GM19395 (cell line): ENCODE measurements around the gene ST6GALNAC2.
"Not testable (repeated sequence)": the region's sequence is repeated elsewhere in the genome, so short reads cannot be mapped to it uniquely, and the experiment has no call there.

Experiments
- ATAC-seq: cut with Tn5 transposase; IDR thresholded peaks from one replicate; pipeline ENCODE4 v1.9.1; 2021; ENCODE audit warnings: mild to moderate bottlenecking, moderate library complexity; ENCODE audit not compliant: unreplicated experiment

ST6GALNAC2 gene

DNA sequence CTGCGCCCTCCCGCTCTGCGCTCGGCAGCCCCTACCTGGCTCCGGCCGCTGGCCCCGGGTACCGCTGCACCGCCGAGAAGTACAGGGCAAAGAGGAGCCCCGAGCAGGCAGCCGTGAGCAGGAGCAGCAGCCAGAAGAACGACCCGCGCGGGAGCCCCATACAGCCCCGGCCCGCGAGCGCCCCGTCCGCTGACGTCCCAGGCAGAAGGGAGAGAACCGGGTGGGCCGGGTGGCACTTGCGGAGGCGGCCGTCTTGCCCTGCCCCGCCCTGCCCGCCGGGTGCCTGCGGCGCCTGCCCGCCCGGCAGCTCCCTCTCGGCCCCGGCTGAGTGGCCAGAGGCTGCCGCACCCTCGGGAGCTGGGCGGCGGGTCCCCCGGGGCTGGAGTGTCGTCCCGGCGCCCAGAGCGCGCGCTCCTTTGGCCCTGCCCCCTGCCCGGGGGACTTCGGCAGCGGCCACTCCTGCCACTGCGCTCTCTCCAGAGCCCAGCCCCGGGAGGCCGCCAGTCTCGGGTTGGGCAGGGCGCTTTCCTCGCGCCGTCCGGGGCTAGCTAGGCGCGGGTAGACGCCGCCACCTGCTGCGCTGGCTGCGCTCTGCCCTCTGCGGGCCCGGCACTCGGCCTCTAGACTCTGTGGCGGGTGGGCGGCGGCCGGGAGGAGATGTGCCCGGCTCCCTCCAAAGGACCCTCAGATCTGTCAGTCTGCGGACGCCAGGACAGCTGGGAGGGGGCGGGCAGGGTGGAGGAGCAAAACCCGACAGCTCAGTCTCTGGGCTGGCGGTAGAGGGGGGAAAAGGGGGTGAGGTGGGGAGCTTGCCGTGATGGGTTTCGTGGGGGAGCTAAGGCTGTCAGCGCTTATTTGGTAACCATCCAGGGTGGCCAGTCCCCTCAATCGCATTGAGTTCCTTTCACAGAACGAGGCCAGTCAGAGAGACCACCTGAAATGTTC lies at the start of gene ST6GALNAC2:
TSS of gene ST6GALNAC2 (minus strand) at position 212 of the 945 bp plus-strand sequence. CDS start at position 160, 52 bp downstream.
- no peak for ATAC-seq

DNA sequence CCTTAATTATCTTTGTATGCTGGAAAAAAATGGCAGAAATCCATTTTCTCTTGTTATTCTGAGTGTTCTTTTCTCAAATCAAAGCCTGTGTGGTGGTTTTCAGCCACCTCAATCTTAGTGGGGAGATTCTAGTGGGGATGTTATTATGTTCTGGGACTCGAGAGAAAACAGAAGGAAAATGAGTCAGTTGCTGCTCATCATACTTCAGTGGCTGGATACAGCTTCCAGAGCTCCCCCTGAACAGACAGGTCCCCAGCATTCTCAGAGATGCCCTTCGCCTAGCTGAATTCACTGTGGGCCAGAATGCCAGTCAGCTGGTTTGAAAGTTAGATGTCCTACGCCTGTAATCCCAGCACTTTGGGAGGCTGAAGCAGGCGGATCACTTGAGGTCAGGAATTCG lies 49.4 kb upstream of the ST6GALNAC2 start:
- no peak for ATAC-seq

DNA sequence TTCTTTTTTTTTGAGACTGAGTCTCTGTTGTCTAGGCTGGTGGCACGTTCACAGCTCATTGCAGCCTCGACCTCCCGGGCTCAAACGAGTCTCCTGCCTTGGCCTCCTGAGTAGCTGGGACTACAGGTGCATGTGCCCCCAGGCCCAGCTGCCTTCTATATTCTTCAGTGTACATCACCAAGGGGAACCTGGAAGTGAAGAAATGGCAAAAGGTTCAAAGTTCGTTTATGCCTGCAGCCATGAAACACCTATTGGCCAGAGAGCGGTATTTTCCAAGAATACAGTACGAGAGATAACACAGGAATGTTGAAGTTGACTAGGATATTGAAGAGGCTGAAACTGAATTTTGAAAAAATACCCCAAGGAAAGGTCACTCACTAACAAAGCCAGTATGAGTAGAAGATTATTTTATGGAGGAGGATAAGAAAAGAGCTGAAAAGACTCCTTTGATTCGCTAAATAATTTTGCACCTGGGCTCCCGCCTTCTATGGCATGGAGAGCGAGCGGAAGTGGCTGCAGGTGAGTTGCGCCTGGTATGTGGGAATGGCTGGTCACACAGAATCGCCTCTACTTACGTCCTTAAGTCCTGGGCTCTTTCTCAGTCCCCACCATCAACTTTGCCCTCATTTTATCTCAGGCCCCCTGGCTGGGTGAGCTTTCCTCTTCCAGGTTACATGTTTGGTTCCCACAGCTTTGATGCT lies 48.1 kb upstream of the ST6GALNAC2 start:
- no peak for ATAC-seq

DNA sequence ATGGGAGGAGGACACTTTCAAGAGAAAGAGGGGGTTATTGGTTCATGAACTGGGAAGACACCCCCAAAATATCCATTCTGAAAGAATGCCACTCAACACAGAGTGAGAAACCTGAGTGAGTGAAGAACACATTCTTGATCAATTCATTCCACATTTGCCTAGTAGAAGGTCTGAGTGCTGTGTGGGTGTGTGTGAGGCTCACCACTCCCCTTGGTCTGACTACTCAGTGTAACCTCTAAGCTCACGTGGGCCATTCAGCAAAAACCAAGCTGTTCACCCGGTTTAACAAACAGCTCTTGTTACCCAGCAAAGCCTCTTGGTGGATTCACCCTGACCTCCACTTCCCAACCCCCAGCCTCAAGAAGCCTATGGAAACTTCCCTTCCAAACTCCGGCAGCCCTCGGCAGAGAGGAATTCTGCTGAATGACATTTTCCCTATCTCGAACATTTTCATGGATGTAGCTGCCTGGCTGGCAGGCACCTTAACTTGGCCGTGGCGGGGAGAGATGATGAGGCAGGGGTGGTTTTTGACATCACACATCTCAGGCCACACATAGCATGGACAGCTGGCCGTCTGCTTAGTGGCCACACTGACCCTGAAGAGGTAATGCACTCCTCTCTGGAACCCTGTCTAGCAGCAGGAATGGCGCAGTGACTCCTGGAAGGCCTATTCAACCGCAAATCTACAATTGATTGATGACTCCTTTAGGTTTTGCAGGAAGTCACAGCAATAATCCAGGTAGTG lies 46.3 kb upstream of the ST6GALNAC2 start:
- no peak for ATAC-seq

DNA sequence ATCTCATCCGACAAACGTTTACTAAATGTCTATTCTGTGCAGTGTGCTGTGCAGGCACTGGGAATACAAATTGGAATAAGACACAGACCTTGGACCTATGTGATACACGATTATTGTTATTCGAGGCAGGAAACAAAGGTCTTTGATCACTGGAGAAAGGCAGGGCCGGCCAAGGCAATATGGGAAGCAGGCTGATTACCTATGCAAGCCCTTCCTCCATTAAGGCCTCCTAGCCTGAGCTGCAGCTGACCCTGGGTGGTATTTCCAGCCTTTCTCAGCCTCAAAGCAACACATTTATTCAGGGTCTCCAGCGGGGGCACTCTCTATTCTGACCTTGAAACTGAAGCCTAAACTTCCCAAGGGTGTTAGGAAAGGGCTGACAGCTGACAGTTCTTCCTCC lies 44.5 kb upstream of the ST6GALNAC2 start:
- ATAC-seq = no peak

DNA sequence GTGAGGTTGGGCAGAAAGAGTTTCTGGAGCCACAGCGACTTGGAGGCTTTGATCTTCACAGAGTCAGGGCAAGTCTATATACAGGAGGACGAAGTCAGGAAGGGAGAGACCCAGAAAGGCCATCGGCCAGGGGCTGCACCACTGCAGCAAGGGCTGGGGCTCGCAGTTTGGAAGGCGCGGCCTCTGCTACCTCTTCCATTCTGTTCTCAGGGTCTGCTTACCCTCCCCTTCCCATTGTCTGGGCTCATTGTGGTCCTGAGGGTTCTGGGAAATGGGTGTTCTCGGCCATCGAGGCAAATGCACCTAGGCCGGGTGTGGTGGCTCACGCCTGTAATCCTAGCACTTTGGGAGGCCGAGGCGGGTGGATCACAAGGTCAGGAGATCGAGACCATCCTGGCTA lies 41.9 kb upstream of the ST6GALNAC2 start:
- ATAC-seq = no peak

DNA sequence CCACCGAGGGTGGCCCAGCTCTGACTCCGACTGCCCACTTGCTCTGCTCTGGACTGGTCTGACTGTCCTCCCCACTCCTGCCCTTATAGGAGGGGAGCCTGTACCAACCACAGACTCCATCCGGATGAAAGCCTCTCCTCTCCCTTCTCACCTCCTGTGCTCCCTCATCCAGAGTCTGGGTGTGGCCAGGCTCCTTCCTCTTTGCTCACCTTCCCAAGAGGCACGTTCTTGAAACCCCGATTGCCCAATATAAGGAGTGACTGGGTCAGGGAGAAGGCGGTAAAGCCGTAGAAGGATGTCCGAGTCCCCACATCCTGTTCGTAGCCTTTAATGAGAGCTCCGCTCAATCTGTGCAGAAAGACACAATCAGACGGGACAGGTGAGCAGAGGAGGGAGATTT lies 40.8 kb upstream of the ST6GALNAC2 start:
- ATAC-seq = no peak

DNA sequence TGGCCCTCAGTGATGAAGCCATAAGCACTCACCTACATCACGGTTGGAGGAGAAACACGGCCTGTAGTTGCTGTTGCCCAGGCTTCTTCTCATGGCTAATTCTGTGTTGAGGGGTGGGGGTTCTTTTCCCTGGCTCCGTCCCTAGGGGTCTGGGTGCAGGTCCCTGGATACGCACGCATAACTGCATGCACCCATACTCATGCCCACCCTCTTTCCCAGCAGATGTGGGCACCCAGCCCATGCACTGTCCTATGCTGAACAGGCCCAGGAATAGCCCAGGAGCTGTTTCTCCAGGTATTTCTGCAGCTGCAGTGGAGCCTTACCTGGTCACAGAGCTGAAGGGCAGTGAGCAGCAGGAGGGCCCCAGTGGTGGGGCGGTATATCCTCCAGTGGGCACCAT lies 39.8 kb upstream of the ST6GALNAC2 start:
- ATAC-seq = no peak

DNA sequence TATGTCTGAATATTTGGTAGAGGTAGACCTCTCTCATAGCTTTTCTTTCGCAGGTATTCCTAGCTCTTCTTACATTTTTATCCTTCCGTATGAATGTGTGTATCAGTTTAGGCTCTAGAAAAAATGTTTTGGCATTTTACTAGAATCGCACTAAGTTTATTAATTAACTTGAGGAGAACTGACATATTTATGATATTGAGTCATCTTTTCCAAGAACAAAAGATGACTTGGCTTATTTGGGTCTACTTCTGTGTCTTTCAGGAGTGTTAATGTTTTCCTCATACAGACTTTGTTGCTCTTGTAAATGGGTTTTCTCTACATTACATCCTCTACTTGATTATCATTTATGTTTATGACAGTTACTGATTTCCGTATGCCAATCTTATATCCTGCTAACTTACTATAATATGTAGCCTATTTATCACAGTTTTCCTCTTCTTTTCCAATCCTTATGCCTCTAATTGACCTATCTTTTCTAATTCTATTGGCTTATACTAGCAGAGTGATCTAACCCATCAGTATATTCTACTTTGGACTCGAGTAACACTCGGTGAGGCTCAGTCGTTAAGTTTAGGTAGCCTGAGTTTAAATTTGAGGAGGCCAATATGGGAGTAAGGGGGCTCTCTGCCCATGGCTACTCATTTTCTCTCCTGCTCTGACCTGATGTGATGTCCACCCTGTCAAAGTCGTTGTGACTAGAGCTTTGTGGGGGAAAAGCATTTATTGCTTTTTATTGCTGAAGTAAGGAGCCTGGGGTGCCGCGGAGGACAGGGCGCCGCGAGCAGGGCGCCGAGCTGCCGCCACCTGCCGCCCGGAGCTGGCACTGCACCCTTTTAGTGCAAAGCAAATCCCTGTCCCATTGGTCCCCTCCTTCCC lies 37.8 kb upstream of the ST6GALNAC2 start:
- no peak for ATAC-seq

DNA sequence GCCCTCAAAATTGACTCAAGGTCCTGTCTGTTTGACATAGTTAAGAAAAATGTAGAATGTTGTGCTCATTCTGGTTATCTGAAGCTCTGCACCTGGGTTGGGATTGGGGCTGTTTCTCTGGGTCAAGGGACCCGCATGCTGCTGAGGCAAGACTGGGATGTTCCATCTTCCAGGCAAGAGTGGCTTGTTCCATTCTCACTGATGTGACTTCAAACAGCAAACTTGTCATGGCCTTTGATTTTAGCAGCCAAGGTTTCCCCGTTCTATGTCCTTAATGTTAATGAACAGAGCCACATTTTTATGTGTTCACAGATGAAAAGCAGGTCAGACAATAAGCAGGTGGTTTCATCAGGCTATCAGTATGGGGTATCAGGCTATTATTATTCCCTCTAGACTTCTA lies 32.2 kb upstream of the ST6GALNAC2 start:
- no peak for ATAC-seq

DNA sequence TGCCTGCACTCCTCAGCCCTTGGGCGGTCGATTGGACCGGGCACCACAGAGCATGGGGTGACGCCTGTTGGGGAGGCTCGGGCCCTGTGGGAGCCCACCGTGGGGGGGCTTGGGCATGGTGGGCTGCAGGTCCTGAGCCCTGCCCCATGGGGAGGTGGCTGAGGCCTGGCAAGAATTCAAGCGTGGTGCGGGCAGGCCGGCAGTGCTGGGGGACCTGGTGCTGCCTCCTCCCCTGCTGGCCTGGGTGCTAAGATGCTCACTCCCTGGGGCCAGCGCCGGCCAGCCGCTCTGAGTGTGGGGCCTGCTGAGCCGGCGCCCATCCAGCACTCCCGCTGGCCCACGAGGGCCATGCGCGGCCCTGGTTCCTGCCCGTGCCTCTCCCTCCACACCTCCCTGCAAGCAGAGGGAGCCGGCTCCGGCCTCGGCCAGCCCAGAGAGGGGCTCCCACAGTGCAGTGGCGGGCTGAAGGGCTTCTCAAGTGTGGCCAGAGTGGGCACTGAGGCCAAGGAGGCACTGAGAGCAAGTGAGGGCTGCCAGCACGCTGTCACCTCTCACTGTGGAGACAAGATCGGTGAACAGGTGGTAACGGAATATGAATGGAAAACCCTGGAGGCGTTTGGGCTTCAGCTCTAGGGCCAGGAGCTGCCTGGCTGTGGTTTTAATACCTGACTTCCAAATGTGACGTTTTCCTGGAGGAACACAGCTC lies 29.4 kb upstream of the ST6GALNAC2 start:
- ATAC-seq = no peak

DNA sequence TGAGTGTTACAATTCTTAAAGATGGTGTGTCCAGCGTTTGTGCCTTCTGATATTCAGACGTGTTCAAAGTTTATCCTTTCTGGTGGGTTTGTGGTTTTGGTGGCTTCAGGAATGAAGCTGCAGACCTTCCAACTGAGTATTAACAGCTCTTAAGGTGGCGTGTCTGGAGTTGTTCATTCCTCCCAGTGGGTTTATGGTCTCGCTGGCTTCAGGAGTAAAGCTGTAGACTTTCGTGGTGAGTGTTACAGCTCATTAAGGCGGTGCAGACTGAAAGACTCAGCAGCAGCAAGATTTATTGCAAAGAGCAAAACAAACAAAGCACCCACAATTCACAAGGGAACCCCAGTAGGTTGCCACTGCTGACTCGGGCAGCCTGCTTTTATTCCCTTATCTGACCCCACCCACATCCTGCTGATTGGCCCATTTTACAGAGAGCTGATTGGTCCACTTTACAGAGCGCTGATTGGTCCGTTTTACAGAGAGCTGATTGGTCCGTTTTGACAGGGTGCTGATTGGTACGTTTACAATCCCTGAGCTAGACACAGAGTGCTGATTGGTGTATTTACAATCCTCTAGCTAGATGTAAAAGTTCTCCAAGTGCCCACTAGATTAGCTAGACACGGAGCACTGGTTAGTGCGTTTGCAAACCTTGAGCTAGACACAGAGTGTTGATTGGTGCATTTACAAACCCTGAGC lies 28.6 kb upstream of the ST6GALNAC2 start:
- not testable (repeated sequence) for ATAC-seq

DNA sequence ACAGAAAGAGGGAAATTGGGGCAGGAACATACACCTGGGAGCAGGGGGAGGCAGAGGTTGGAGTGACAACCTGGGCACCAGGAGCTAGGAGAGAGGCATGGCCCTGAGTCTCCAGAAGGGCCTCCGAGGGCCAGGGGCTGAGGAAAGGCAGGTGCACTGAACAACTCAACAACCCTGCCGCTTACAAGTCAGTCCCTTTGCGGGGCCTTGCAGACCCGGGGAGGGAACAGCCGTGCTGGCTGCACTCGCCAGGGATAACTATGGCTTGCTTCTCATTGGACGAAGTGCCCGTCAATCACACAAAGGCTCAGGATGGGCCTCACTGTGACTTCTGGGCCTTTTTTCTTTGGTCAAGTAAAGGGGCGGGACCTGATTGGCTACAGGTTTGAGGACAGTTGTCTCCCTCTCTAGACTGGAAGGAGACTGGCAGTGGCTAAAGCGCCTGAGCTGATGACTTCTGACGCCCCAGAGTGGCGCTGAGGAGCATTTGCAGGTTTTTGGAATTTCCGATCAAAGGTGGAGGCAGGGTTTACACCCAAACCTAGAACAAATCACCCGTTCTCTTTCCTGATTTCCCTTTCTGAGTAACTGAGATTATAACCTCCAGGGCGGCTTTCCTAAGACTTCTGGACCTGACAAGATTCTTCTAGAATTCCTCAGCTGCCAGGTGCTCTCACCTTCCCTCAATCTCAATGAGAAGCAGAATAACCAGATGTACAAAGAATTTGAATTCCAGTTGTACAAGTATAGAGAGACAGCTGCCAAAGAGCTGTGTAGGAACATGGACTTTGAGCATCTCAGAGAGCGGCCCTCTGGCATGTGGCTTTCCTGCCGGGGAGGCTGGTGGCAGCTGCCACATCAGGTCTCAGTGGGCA lies 27.6 kb upstream of the ST6GALNAC2 start:
- no peak for ATAC-seq

DNA sequence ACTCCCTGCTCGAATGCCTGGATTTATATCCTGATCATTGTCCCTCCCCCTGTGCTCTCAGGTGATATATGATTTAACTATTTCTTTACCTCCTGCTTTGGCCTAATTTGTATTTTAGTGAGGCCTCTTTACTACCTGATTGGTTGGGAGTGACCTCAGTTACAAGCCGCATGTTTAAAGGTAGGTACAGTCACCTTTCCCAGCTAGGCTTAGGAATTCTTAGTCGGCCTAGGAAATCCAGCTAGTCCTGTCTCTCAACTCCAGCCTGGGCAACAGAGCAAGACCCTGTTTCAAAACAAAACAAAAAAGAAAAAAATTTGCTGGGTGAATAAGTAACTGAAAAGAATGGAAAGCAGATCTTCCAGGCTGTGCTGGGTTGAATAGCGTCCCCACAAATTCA lies 26.8 kb upstream of the ST6GALNAC2 start:
- ATAC-seq = no peak

DNA sequence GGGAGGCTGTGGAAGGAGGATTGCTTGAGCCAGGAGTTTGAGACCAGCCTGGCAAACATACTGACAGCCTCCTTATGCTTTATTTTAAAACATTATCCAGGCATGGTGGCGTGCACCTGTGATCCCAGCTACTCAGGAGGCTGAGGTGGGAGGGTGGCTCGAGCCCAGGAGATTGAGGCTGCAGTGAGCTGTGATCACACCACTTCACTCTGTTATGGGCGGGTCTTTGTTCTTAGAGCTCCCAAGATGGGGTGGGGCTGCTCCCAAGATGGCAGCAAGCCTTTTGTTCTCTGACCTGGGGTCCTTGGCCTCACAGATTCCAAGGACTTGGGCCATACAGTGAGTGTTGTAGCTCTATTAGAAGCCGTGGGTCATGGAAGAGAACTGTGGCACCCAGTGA lies 26.1 kb upstream of the ST6GALNAC2 start:
- ATAC-seq = no peak

DNA sequence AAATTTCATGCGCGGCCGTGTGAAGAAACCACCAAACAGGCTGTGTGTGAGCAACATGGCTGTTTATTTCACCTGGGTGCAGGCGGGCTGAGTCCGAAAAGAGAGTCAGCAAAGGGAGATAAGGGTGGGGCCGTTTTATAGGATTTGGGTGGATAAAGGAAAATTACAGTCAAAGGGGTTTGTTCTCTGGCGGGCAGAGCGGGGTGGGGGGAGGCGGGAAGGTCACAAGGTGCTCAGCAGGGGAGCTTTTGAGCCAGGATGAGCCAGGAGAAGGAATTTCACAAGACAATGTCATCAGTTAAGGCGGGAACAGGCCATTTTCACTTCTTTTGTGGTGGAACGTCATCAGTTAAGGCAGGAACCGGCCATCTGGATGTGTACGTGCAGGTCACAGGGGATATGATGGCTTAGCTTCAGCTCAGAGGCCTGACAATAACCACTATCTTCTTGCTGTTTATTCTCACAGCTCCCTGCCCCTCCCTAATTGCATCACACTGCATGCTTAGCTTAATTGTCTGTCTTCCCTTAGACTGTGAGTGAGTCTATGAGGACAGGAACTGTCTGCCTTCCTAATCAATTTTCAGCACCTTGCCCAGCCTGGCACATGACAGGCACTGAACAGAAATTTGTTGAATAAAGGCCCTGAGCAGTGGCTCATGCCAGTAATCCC lies 25.6 kb upstream of the ST6GALNAC2 start:
- ATAC-seq = not testable (repeated sequence)

DNA sequence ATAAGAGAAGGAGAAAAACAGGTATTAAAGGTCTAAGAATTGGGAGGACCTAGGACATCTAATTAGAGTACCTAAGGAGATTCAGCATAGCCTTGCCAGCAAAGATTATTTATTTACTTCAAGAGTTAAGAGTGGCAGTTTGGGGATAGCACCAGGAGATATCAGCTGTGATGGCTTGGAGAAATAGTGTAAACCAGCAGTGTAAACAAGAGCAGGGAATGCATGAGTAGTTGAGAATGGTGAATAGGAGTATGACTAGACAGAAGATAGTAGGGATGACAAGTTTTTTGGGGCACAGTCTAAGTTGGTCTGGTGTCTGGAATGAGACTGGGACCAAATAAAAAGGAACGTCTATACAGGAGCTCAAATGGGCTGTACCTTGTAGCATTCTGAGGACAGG lies 21.0 kb upstream of the ST6GALNAC2 start:
- ATAC-seq = not testable (repeated sequence)

DNA sequence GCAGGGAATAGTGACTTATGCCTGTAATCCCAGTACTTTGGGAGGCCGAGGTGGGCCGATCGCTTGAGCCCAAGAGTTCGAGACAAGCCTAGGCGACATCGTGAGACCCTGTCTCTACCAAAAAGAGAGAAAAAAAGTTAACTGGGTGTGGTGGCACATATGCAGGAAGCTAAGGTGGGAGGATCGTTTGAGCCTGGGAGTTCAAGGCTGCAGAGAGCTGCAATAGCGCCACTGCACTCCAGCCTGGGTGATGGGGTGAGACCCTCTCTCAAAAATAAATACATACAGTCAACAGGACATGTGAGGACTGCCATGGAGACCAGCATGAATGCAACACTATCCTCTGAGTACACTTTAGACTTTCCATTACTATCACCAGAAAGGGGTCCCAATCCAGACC lies 15.4 kb upstream of the ST6GALNAC2 start:
- ATAC-seq = no peak
